ENCODE results near the gene IGSF1.

IGSF1 gene

GRCh38 chrX:131277543-131278136, 11.5 kb downstream of the IGSF1 start:
- Histone ChIP-seq H3K9me2 (replicated peaks; ENCODE audit: insufficient read depth, low read length) (no peaks in the 10 kb centered on the region), H3K27ac (ENCODE audit: low read length) (no peak overlapping the region), H4K20me1 (ENCODE audit: insufficient read depth, low read length) (no peaks in the 10 kb centered on the region), H3K9ac (ENCODE audit: low read length) (no peak overlapping the region), H3K79me2 (ENCODE audit: low read length) (no peaks in the 10 kb centered on the region), H3K36me3 (replicated peaks; ENCODE audit: insufficient read depth, low read length) (no peaks in the 10 kb centered on the region), H3K4me1 (ENCODE audit: low read length) (no peaks in the 10 kb centered on the region), H3K4me3 (ENCODE audit: low read length) (no peak overlapping the region), H2AFZ (ENCODE audit: low read length) (no peak overlapping the region), H3K27me3 (replicated peaks; ENCODE audit: insufficient read depth, low read length) (no peaks in the 10 kb centered on the region), H3K4me2 (ENCODE audit: low read depth, low read length) (no peak overlapping the region), H3F3A (ENCODE audit: insufficient read depth, low read length) (no peaks in the 10 kb centered on the region), H3K9me3 (replicated peaks; ENCODE audit: insufficient read depth, low read length) (no peaks in the 10 kb centered on the region)
- TF ChIP-seq CTCF (IDR thresholded peaks at IDR 0.05; ENCODE audit: low read length), result no peak
- TF ChIP-seq EZH2 (optimal IDR thresholded peaks at IDR 0.05; ENCODE audit: low read depth, low read length), result no peak
- TF ChIP-seq EZH2phosphoT487 (IDR thresholded peaks at IDR 0.05; ENCODE audit: low read length), result no peak
- DNase-seq, result no peak

GRCh38 chrX:131273011-131273410, 16.1 kb downstream of the IGSF1 start:
- Histone ChIP-seq H3K27me3 (replicated peaks; ENCODE audit: insufficient read depth, low read length) (no peaks in the 10 kb centered on the region), H3K4me1 (ENCODE audit: low read length) (no peaks in the 10 kb centered on the region), H3K9me2 (replicated peaks; ENCODE audit: insufficient read depth, low read length) (no peaks in the 10 kb centered on the region), H3K9ac (ENCODE audit: low read length) (no peak overlapping the region), H3K27ac (ENCODE audit: low read length) (no peak overlapping the region), H3K4me3 (ENCODE audit: low read length) (no peak overlapping the region), H3K4me2 (ENCODE audit: low read depth, low read length) (no peak overlapping the region), H4K20me1 (ENCODE audit: insufficient read depth, low read length) (no peaks in the 10 kb centered on the region), H3K36me3 (replicated peaks; ENCODE audit: insufficient read depth, low read length) (no peaks in the 10 kb centered on the region), H3F3A (ENCODE audit: insufficient read depth, low read length) (no peaks in the 10 kb centered on the region), H3K79me2 (ENCODE audit: low read length) (no peaks in the 10 kb centered on the region), H3K9me3 (replicated peaks; ENCODE audit: insufficient read depth, low read length) (no peaks in the 10 kb centered on the region), H2AFZ (ENCODE audit: low read length) (no peak overlapping the region)
- no peak for TF ChIP-seq EZH2 (optimal IDR thresholded peaks at IDR 0.05; ENCODE audit: low read depth, low read length)
- no peak for TF ChIP-seq EZH2phosphoT487 (IDR thresholded peaks at IDR 0.05; ENCODE audit: low read length)
- no peak for TF ChIP-seq CTCF (IDR thresholded peaks at IDR 0.05; ENCODE audit: low read length)
- DNase-seq, result no peak

- Histone ChIP-seq H3K4me1 (ENCODE audit: low read length) (no peaks in the 10 kb centered on the region), H3K4me2 (ENCODE audit: low read depth, low read length) (no peak overlapping the region), H3K9me2 (replicated peaks; ENCODE audit: insufficient read depth, low read length) (no peaks in the 10 kb centered on the region), H3F3A (ENCODE audit: insufficient read depth, low read length) (no peaks in the 10 kb centered on the region), H3K9me3 (replicated peaks; ENCODE audit: insufficient read depth, low read length) (no peaks in the 10 kb centered on the region), H3K79me2 (ENCODE audit: low read length) (no peaks in the 10 kb centered on the region), H3K36me3 (replicated peaks; ENCODE audit: insufficient read depth, low read length) (no peaks in the 10 kb centered on the region), H4K20me1 (ENCODE audit: insufficient read depth, low read length) (no peaks in the 10 kb centered on the region), H3K27me3 (replicated peaks; ENCODE audit: insufficient read depth, low read length) (no peaks in the 10 kb centered on the region), H3K27ac (ENCODE audit: low read length) (no peak overlapping the region), H3K9ac (ENCODE audit: low read length) (no peak overlapping the region), H2AFZ (ENCODE audit: low read length) (no peak overlapping the region), H3K4me3 (ENCODE audit: low read length) (no peak overlapping the region)
- TF ChIP-seq EZH2phosphoT487 (IDR thresholded peaks at IDR 0.05; ENCODE audit: low read length), result no peak
- TF ChIP-seq EZH2 (optimal IDR thresholded peaks at IDR 0.05; ENCODE audit: low read depth, low read length), result no peak
- no peak for TF ChIP-seq CTCF (IDR thresholded peaks at IDR 0.05; ENCODE audit: low read length)
- no peak for DNase-seq
Observed at GRCh38 chrX:131271826-131272225, 17.3 kb downstream of the IGSF1 start.

Data from MM.1S (cell line).